ENCODE results near the gene CA5A.
"Not testable (repeated sequence)": the region's sequence is repeated elsewhere in the genome, so short reads cannot be mapped to it uniquely, and the experiment has no call there.

The CA5A gene

DNA sequence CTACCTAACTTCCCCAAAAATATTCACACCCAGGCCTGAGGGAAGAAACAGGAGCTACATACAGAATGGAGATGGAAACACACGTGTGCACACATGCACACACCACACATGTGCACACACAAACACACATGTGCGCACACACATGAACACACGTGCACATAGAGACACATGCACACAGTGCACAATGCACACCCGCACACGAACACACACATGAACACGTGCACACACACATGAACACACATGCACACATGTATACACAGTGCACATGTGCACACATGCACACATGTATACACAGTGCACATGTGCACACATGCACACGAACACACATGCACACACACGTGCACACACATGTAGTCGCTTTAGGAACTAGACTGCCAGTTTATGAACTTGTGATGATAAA lies 18.8 kb downstream of the CA5A start:
- Histone ChIP-seq H3K27me3 (ENCODE audit: control insufficient read depth in 1 of 2, insufficient read depth in 2 of 2, low read length in 2 of 2) (no peaks in the 10 kb centered on the region), H3K4me1 (ENCODE audit: control insufficient read depth in 1 of 2, insufficient read depth in 2 of 2, low read length in 2 of 2) (peaks cover 0 to 5% of the 10 kb centered on the region in 2 donors), H3K36me3 (ENCODE audit: control insufficient read depth in 1 of 2, insufficient read depth in 2 of 2, low read length in 2 of 2) (no peaks in the 10 kb centered on the region), H3K9me3 (ENCODE audit: control insufficient read depth in 1 of 2, low read length in 2 of 2) (no peaks in the 10 kb centered on the region), H3K27ac (ENCODE audit: low read depth, low read length) (no peak overlapping the region), H3K9ac (ENCODE audit: low read depth in 1 of 2, low read length in 2 of 2) (no peak overlapping the region), H3K4me3 (ENCODE audit: low read depth in 1 of 2, low read length in 2 of 2) (no peak overlapping the region)

DNA sequence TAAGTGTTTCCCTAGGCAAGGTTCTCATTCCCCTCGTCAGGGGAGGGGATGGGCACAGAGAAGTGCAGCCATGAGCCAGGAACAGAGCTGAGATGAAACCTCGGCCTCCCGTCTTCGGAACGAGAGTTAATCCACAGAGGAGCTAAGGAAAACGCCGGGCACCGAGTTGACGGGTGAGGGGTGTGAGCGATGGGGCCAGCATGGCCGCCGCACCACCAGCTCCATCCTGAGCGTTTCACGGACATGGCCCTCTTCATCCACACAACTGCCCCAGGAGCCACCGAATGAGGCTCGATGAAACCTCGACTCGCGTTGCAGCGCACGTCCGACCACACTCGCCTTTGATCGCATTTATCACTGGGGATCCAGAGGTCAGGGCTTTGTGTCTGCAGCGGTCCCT lies 21.5 kb downstream of the CA5A start:
- Histone ChIP-seq H3K27ac (ENCODE audit: low read depth, low read length) (no peak overlapping the region), H3K9me3 (ENCODE audit: control insufficient read depth in 1 of 2, low read length in 2 of 2) (no peaks in the 10 kb centered on the region), H3K27me3 (ENCODE audit: control insufficient read depth in 1 of 2, insufficient read depth in 2 of 2, low read length in 2 of 2) (no peaks in the 10 kb centered on the region), H3K36me3 (ENCODE audit: control insufficient read depth in 1 of 2, insufficient read depth in 2 of 2, low read length in 2 of 2) (no peaks in the 10 kb centered on the region), H3K4me1 (ENCODE audit: control insufficient read depth in 1 of 2, insufficient read depth in 2 of 2, low read length in 2 of 2) (peaks cover 0 to 5% of the 10 kb centered on the region in 2 donors), H3K9ac (ENCODE audit: low read depth in 1 of 2, low read length in 2 of 2) (no peak overlapping the region), H3K4me3 (ENCODE audit: low read depth in 1 of 2, low read length in 2 of 2) (no peak overlapping the region)

DNA sequence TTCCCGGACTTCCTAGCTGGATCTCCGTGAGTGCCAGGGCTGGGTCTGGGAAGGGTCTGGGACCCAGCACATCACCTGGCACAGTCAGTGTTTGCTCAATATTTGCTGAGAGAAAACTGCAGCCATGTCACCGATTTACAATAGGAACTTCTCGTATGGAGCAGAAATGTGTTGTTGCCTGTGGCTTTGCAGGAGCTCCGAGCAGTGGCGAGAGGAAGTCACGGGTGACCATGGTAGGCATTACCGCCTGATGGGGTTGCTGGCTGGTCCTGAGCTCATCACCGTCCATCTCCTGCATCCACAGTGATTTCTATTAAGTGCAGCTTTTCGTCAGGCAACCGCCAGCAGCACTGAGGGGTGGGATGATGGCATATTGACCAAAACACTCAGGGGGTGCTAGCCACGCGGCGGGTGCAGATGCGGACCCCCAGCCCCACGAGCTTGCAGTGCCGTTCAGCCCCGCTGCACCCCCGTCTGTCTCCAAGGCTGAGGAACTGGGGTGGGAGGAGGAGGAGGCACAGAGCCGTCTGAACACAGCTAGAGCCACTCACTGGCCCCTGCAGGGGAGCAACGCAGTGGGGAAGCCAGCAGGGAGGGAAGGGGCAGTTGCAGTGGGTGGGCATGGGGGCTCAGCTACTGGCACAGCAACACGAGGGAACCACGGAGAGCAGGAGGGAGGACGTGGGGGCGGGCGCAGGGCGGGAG lies 22.2 kb downstream of the CA5A start:
- H3K36me3 ChIP-seq (ENCODE audit: control insufficient read depth in 1 of 2, insufficient read depth in 2 of 2, low read length in 2 of 2); H3K9ac ChIP-seq (ENCODE audit: low read depth in 1 of 2, low read length in 2 of 2); H3K27me3 ChIP-seq (ENCODE audit: control insufficient read depth in 1 of 2, insufficient read depth in 2 of 2, low read length in 2 of 2): not testable (repeated sequence)

DNA sequence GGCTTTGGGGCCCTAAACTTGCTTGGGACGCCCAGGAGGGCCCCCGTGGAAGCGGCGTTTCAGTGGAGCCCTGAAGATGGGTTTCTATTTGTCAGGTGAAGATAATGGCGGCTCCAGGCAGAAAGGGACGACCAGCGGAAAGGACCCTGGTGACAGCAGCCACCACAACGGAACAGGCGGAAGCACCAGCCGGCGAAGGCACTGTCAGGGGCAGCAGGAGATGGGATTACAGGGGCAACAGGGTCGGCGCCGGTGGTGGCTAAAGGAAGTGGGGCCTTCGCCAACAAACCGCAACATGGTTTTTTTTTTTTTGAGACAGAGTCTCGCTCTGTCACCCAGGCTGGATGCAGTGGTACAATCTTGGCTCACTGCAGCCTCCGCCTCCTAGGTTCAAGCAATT lies 23.6 kb downstream of the CA5A start:
- not testable (repeated sequence) for H3K4me3 ChIP-seq (ENCODE audit: low read depth in 1 of 2, low read length in 2 of 2); H3K4me1 ChIP-seq (ENCODE audit: control insufficient read depth in 1 of 2, insufficient read depth in 2 of 2, low read length in 2 of 2); H3K9ac ChIP-seq (ENCODE audit: low read depth in 1 of 2, low read length in 2 of 2); H3K36me3 ChIP-seq (ENCODE audit: control insufficient read depth in 1 of 2, insufficient read depth in 2 of 2, low read length in 2 of 2); H3K27ac ChIP-seq (ENCODE audit: low read depth, low read length); H3K9me3 ChIP-seq (ENCODE audit: control insufficient read depth in 1 of 2, low read length in 2 of 2); H3K27me3 ChIP-seq (ENCODE audit: control insufficient read depth in 1 of 2, insufficient read depth in 2 of 2, low read length in 2 of 2)

More for the DNA sequence above, 22.2 kb downstream of the CA5A start:
- H3K27ac ChIP-seq (ENCODE audit: low read depth, low read length); H3K4me3 ChIP-seq (ENCODE audit: low read depth in 1 of 2, low read length in 2 of 2); H3K4me1 ChIP-seq (ENCODE audit: control insufficient read depth in 1 of 2, insufficient read depth in 2 of 2, low read length in 2 of 2); H3K9me3 ChIP-seq (ENCODE audit: control insufficient read depth in 1 of 2, low read length in 2 of 2): not testable (repeated sequence)

DNA sequence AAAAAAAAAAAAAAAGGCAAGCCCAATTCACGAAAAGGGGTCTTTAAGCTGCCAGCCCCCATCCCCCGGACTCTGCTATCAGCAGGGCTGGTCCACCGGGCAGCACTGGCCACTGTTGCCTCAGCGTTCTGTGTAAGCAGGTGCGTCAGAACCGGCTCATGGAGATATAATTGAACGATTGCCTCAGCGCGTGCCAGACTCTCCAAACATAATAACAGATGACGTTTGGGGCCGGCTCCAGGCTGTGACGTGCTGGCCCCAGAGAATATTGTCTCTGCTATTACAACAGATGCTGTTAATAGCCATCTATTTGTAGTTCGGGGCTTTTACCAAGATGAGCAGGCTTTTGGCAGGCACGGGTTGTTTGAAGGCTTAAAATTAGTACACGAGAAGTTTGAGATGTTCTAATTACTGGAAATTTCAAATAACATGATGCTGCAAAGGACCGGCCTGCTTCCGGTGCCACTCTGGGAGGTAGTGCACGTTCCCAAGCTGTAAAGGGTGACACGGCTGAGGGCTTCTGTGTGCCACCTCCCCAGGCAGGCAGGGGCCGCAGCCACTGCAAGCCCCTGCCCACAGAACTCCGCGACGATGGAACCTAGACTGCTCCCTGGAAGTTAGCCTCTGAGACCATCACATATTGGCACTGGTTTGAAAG lies 25.1 kb downstream of the CA5A start:
- not testable (repeated sequence) for H3K27ac ChIP-seq (ENCODE audit: low read depth, low read length); H3K4me3 ChIP-seq (ENCODE audit: low read depth in 1 of 2, low read length in 2 of 2); H3K4me1 ChIP-seq (ENCODE audit: control insufficient read depth in 1 of 2, insufficient read depth in 2 of 2, low read length in 2 of 2); H3K9ac ChIP-seq (ENCODE audit: low read depth in 1 of 2, low read length in 2 of 2); H3K36me3 ChIP-seq (ENCODE audit: control insufficient read depth in 1 of 2, insufficient read depth in 2 of 2, low read length in 2 of 2); H3K27me3 ChIP-seq (ENCODE audit: control insufficient read depth in 1 of 2, insufficient read depth in 2 of 2, low read length in 2 of 2); H3K9me3 ChIP-seq (ENCODE audit: control insufficient read depth in 1 of 2, low read length in 2 of 2)

DNA sequence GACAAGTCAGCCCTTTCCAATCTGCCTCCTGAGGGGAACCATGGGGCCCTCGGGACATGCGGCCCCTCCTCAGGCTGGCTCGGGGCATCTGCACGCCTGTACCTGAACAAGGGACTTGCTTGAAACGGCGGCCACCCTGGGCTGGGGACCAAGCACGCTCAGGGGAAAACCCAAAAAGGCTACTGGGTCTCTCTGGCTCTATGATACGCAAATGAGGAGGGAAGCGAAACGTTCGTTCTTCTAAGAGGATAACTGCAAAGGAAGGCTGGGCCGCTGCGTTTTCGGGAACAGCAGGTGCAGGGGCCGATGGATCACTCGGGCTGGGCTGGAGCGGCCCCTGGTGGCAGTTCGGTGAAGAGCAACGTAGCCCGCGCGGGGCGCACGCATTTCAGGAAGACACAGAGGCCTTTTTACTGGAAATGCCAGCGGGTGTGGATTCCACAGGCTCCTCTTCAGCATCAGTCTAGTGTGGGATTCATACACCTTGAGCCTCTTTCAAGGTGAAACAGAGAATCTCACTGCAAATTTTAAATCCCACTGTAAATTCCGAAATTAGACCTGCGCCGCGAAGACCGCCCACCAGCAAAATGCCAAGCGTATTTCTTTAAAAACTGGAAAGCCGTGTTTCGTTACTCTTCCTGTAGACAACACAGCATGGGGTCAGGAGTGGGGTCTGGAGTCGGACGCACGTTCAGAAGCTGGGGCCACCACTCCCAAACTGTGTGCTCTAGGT lies 27.0 kb downstream of the CA5A start:
- not testable (repeated sequence) for H3K36me3 ChIP-seq (ENCODE audit: control insufficient read depth in 1 of 2, insufficient read depth in 2 of 2, low read length in 2 of 2); H3K4me3 ChIP-seq (ENCODE audit: low read depth in 1 of 2, low read length in 2 of 2); H3K4me1 ChIP-seq (ENCODE audit: control insufficient read depth in 1 of 2, insufficient read depth in 2 of 2, low read length in 2 of 2); H3K27ac ChIP-seq (ENCODE audit: low read depth, low read length); H3K9me3 ChIP-seq (ENCODE audit: control insufficient read depth in 1 of 2, low read length in 2 of 2); H3K9ac ChIP-seq (ENCODE audit: low read depth in 1 of 2, low read length in 2 of 2); H3K27me3 ChIP-seq (ENCODE audit: control insufficient read depth in 1 of 2, insufficient read depth in 2 of 2, low read length in 2 of 2)

DNA sequence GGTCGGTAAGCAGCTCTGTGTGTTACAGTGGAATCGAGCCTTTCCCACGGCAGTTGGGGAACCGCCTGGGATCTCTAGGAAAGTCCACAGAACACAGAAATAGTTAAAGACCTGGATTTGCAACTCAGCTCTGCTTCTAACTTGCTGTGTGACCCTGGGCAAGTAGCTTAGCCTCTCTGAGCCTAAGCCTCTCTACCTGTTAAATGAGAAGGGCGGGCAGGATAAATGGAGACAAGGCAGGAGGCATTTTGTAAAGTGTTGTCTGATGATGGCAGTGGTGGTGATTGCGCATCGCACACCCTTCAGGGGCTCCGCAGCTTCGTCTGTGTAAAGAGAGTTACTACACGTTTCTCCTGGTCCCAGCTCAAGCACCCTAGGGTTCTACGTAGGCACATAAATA lies 28.2 kb downstream of the CA5A start:
- H3K4me3 ChIP-seq (ENCODE audit: low read depth in 1 of 2, low read length in 2 of 2); H3K36me3 ChIP-seq (ENCODE audit: control insufficient read depth in 1 of 2, insufficient read depth in 2 of 2, low read length in 2 of 2); H3K4me1 ChIP-seq (ENCODE audit: control insufficient read depth in 1 of 2, insufficient read depth in 2 of 2, low read length in 2 of 2); H3K9me3 ChIP-seq (ENCODE audit: control insufficient read depth in 1 of 2, low read length in 2 of 2); H3K9ac ChIP-seq (ENCODE audit: low read depth in 1 of 2, low read length in 2 of 2); H3K27ac ChIP-seq (ENCODE audit: low read depth, low read length); H3K27me3 ChIP-seq (ENCODE audit: control insufficient read depth in 1 of 2, insufficient read depth in 2 of 2, low read length in 2 of 2): not testable (repeated sequence)

DNA sequence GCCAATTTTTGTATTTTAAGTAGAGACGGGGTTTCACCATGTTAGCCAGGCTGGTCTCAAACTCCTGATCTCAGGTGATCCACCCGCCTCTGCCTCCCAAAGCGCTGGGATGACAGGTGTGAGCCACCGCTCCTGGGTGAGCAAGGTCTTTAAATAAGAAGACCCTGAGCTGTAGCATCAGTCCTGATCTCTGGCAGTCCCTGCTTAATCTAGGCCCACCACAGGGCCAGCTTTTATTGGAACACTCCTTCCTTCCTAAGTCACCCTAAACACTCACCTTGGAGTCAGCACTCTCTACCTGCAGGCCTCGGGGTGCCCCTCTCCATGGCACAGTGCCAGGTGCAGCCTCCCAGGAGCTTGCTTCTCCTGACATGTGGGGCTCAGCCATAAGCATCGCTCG lies 30.8 kb downstream of the CA5A start:
- not testable (repeated sequence) for H3K27me3 ChIP-seq (ENCODE audit: control insufficient read depth in 1 of 2, insufficient read depth in 2 of 2, low read length in 2 of 2); H3K9me3 ChIP-seq (ENCODE audit: control insufficient read depth in 1 of 2, low read length in 2 of 2); H3K4me1 ChIP-seq (ENCODE audit: control insufficient read depth in 1 of 2, insufficient read depth in 2 of 2, low read length in 2 of 2); H3K36me3 ChIP-seq (ENCODE audit: control insufficient read depth in 1 of 2, insufficient read depth in 2 of 2, low read length in 2 of 2); H3K27ac ChIP-seq (ENCODE audit: low read depth, low read length); H3K4me3 ChIP-seq (ENCODE audit: low read depth in 1 of 2, low read length in 2 of 2); H3K9ac ChIP-seq (ENCODE audit: low read depth in 1 of 2, low read length in 2 of 2)

DNA sequence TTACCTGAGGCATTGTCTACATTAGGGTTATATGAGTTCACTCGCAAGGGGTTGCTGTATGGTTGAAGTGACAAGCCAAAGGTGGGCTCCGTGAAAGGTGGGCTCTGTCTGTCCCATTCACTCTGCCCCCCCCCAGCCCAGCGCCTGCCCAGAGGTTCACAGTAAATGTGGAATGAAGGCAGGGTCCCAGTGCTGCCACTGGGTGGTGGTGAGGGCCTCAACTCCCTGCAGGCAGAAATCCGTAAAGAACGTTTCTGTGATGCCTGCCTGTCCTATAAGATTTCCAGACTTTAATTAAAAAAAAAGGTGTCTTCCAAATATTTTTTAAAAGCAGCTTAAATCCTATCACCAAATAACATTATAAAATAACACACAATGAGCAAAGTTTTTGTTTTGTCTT lies 31.4 kb downstream of the CA5A start:
- H3K4me1 ChIP-seq (ENCODE audit: control insufficient read depth in 1 of 2, insufficient read depth in 2 of 2, low read length in 2 of 2); H3K9me3 ChIP-seq (ENCODE audit: control insufficient read depth in 1 of 2, low read length in 2 of 2); H3K4me3 ChIP-seq (ENCODE audit: low read depth in 1 of 2, low read length in 2 of 2); H3K27ac ChIP-seq (ENCODE audit: low read depth, low read length); H3K9ac ChIP-seq (ENCODE audit: low read depth in 1 of 2, low read length in 2 of 2); H3K27me3 ChIP-seq (ENCODE audit: control insufficient read depth in 1 of 2, insufficient read depth in 2 of 2, low read length in 2 of 2); H3K36me3 ChIP-seq (ENCODE audit: control insufficient read depth in 1 of 2, insufficient read depth in 2 of 2, low read length in 2 of 2): not testable (repeated sequence)

DNA sequence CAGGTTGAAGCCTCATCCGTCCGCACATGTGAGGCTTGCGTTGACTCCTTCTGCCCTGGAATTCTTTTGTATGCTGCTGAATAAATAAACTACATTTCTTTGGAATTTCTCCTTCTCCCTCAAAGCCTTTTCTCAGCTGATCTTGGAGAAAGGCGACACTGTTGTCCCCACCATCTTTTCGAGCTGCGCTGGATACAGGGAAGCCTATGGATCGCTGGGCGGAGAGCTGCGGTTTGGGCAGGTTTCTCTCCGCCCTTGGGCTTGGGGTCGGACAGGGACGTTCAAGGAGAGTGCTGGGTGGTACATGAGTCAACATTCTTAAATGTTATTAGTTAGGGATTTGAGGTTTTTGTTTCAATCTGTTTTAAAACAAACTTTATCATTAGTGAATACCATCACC lies 35.8 kb downstream of the CA5A start:
- not testable (repeated sequence) for H3K9me3 ChIP-seq (ENCODE audit: control insufficient read depth in 1 of 2, low read length in 2 of 2); H3K27ac ChIP-seq (ENCODE audit: low read depth, low read length); H3K4me3 ChIP-seq (ENCODE audit: low read depth in 1 of 2, low read length in 2 of 2); H3K9ac ChIP-seq (ENCODE audit: low read depth in 1 of 2, low read length in 2 of 2); H3K27me3 ChIP-seq (ENCODE audit: control insufficient read depth in 1 of 2, insufficient read depth in 2 of 2, low read length in 2 of 2); H3K36me3 ChIP-seq (ENCODE audit: control insufficient read depth in 1 of 2, insufficient read depth in 2 of 2, low read length in 2 of 2)
- H3K4me1 ChIP-seq (ENCODE audit: control insufficient read depth in 1 of 2, insufficient read depth in 2 of 2, low read length in 2 of 2), result peaks cover 0 to 11% of the 10 kb centered on the region in 2 donors
